Measurements from ENCODE around the gene PCDHGB3.
"Not testable (repeated sequence)": the region's sequence is repeated elsewhere in the genome, so short reads cannot be mapped to it uniquely, and the experiment has no call there.

The PCDHGB3 gene
- long read RNA-seq, donor 1, result 0 reads
- long read RNA-seq, donor 2, partial matches to known transcripts, result 0 of 2 reads
- long read RNA-seq, donor 2, other reads (novel, unspliced or antisense), result 0 of 2 reads
- long read RNA-seq, donor 3, full-length matches to known transcripts, result 1 of 1 reads
- long read RNA-seq, donor 3, partial matches to known transcripts, result 0 of 1 reads
- long read RNA-seq, donor 3, other reads (novel, unspliced or antisense), result 0 of 1 reads
- long read RNA-seq, donor 4, result 0 reads
- long read RNA-seq, donor 5, partial matches to known transcripts, result 0 of 1 reads
- long read RNA-seq, donor 5, other reads (novel, unspliced or antisense), result 0 of 1 reads
- long read RNA-seq, donor 6, full-length matches to known transcripts, result 2 of 2 reads
- long read RNA-seq, donor 6, partial matches to known transcripts, result 0 of 2 reads
- long read RNA-seq, donor 6, other reads (novel, unspliced or antisense), result 0 of 2 reads
- long read RNA-seq, donor 7, full-length matches to known transcripts, result 4 of 4 reads
- long read RNA-seq, donor 7, partial matches to known transcripts, result 0 of 4 reads
- long read RNA-seq, donor 7, other reads (novel, unspliced or antisense), result 0 of 4 reads
- long read RNA-seq, donor 8, partial matches to known transcripts, result 0 of 3 reads
- long read RNA-seq, donor 8, other reads (novel, unspliced or antisense), result 0 of 3 reads

DNA sequence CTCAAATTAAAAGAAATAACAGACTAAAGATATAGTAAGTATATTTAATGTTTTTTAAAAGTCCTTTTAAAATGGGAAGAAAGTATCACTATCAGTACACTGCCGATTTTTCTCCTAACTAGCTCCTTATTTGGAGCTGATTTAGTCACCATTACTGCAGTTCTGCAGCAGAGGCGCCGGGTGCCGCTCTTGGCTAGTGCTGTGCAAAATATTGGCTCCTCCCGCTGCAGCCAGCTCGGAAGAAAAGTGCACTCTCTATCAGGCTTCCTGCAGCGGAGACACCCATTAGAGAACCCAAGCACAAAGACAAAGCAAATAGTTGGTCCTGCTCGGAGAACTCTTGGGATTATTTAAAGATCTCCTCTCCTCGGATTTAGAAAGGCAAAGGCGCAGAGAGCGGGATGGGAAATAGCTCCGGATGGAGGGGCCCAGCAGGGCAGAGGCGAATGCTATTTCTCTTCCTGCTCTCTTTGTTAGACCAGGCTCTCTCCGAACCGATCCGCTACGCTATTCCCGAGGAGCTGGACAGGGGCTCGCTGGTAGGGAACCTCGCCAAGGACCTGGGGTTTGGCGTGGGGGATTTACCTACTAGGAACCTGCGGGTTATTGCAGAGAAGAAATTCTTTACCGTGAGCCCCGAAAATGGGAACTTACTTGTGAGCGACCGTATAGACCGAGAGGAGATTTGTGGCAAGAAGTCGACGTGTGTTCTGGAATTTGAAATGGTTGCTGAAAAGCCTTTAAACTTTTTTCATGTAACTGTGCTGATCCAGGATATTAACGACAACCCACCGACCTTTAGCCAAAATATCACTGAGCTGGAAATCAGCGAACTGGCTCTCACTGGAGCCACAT, at the start of gene PCDHGB3:
Gene PCDHGB3 (plus strand): TSS at position 249 of the 855 bp plus-strand sequence. CDS start 153 bp downstream, at position 402.
- no peak for DNase-seq

- DNase-seq, result no peak
These were observed 47.8 kb upstream of the PCDHGB3 start for GRCh38 chr5:141322261-141322660.

GRCh38 chr5:141326088-141326854, 43.8 kb upstream of the PCDHGB3 start:
- DNase-seq, result peak; percentile 50

- DNase-seq, result no peak
These were observed 41.8 kb upstream of the PCDHGB3 start for GRCh38 chr5:141328231-141328630.

DNA sequence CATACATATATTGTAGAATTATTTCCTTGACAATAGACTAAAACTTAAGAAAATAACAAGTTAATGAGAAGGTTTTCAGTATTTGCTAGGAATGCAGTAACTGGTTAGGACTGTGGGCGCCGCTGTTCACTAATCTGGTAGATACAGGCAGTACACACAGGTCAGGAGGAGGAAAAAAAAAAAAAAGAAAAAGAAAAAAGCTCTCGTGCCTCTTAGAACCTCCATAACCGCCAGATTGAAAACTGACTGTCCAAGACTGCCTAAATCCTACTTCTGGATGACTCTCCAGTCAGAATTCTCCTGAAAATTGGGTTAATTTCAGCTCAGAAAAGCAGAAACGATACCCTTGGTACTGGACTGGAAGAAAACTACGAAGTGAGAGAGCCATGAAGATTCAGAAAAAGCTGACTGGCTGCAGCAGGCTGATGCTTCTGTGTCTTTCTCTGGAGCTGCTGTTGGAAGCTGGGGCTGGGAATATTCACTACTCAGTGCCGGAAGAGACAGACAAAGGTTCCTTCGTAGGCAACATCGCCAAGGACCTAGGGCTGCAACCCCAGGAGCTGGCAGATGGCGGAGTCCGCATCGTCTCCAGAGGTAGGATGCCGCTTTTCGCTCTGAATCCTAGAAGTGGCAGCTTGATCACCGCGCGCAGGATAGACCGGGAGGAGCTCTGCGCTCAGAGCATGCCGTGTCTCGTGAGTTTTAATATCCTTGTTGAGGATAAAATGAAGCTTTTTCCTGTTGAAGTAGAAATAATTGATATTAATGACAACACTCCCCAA, 39.6 kb upstream of the PCDHGB3 start, which contains the start of gene PCDHGA1:
Gene PCDHGA1 (plus strand): TSS at position 216 of the 782 bp plus-strand sequence.
- peak; percentile 4 for DNase-seq

GRCh38 chr5:141332571-141332970, 37.5 kb upstream of the PCDHGB3 start:
- not testable (repeated sequence) for DNase-seq

DNA sequence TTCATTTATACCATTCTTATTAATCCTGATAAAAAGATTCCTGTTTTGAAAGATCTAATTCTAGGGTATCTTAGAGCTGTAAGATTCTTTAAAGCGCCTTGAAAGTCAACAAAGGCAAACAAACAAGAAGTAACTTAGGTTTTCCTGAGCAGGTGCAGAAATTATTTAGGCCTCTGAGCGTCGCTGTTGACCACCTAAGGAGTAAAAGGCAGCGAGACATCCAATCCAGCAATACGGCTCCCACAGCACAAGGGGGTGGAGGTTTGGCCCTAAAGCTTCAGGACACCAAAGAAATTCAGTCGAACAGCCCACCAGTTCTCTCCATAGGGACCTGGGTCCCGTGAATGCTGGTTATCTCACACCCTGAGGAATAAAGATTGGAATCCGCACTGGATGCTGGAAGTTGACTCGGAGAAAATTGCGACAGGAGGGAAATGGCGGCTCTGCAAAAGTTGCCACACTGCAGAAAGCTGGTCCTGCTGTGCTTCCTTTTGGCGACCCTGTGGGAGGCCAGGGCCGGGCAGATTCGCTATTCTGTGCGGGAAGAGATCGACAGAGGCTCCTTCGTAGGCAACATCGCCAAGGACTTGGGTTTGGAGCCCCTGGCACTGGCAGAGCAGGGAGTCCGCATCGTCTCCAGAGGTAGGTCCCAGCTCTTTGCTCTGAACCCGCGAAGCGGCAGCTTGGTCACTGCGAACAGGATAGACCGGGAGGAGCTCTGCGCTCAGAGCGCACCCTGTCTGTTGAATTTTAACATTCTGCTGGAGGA, 31.3 kb upstream of the PCDHGB3 start, which contains the start of gene PCDHGA2:
Gene PCDHGA2 (plus strand): TSS at position 223 of the 769 bp plus-strand sequence.
- peak; percentile 47 for DNase-seq

DNA sequence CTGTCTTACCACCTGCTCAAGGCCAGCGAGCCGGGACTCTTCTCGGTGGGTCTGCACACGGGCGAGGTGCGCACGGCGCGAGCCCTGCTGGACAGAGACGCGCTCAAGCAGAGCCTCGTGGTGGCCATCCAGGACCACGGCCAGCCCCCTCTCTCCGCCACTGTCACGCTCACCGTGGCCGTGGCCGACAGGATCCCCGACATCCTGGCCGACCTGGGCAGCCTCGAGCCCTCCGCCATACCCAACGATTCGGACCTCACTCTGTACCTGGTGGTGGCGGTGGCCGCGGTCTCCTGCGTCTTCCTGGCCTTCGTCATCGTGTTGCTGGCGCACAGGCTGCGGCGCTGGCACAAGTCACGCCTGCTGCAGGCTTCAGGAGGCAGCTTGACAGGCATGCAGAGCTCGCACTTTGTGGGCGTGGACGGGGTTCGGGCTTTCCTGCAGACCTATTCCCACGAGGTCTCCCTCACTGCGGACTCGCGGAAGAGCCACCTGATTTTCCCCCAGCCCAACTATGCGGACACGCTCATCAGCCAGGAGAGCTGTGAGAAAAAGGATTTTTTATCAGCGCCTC, 29.2 kb upstream of the PCDHGB3 start:
- DNase-seq, result not testable (repeated sequence)

DNA sequence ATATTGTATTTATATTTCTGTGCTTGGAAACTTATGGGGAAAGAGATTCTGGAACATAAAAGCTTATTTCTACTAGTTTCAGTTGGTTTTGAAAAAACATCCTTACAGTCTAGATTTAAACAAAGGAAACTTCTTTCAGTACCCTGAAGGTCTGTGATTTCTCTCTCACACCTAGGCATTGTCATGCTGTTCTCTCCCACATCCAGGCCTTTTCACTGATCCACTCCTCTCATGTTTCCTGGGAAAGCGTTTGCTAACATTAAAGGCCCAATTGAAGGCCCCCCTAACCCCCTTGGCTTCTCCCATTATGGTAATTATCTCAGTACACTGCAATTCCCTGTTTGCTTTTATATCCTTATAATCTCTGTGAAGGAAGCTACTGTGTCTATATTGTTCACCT, 27.3 kb upstream of the PCDHGB3 start:
- DNase-seq, result no peak

DNA sequence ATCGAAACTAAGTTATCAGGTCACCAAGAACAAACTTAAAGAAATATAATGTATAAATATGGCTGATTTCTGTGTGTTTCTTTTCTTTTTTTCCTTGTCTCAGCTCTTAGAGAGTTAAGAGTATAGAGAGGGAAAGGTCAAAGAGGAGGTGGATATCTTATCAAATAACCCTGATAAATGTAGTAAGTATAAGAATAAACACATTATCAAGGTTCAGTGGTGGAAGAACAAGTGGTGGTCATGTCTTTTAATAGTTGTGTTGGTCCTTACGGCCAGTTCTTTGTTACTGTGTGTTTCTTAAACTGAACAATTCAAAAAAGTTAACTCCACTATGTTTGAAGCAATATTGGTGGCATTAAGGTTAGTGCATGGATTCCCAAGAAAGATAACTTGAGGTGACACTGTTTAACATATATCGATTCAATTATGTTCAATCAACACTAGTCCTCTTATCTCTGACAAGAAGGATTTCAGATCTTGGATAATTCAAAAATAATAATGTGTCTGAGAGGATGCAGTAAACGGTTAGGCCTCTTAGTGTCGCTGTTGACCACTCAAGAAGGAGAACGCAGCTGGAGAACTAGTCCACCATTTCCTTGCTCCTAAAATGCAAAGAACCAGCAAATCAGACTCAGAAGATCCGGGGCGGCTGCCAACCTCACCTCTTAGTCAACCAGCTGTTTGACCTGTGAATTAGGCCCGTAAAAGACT, 26.6 kb upstream of the PCDHGB3 start, which contains the start of gene PCDHGA3:
Gene PCDHGA3 (plus strand): TSS at position 588 of the 711 bp plus-strand sequence. CDS start 205 bp downstream, outside the sequence.
- no peak for DNase-seq

DNA sequence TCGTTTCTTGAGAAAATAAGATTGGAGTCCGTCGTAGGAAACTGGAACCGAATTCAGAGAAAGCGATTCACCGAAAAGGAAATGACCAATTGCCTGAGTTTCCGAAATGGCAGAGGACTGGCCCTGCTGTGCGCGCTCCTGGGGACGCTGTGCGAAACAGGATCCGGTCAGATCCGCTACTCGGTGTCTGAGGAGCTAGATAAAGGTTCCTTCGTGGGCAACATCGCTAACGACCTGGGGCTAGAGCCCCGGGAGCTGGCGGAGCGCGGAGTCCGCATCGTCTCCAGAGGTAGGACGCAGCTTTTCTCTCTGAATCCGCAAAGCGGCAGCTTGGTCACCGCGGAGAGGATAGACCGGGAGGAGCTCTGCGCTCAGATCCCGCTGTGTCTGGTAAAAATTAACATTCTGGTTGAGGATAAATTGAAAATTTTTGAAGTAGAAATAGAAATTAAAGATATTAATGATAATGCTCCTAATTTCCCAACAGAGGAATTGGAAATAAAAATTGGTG, 26.0 kb upstream of the PCDHGB3 start:
- DNase-seq, result peak; percentile 23

- DNase-seq, result no peak
These were observed 24.7 kb upstream of the PCDHGB3 start for GRCh38 chr5:141345327-141345726.

GRCh38 chr5:141346017-141346416, 24.0 kb upstream of the PCDHGB3 start:
- DNase-seq, result not testable (repeated sequence)

- no peak for DNase-seq
These were observed 20.0 kb upstream of the PCDHGB3 start, which contains the start of gene PCDHGB1 for GRCh38 chr5:141349917-141350619. Gene PCDHGB1, plus strand, starts transcription at chr5:141350099. Its CDS starts 162 bp downstream, at chr5:141350261.

DNA sequence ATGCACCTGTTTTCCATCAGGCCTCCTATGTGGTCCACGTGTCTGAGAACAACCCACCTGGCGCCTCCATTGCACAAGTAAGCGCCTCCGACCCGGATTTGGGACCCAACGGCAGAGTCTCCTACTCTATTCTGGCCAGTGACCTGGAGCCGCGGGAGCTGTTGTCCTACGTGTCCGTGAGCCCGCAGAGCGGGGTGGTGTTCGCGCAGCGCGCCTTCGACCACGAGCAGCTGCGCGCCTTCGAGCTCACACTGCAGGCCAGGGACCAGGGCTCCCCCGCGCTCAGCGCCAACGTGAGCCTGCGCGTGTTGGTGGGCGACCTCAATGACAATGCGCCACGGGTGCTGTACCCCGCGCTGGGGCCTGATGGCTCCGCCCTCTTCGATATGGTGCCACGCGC, 18.5 kb upstream of the PCDHGB3 start:
- DNase-seq, result no peak

GRCh38 chr5:141354900-141355469, 15.1 kb upstream of the PCDHGB3 start, which contains the start of gene PCDHGA4:
Gene PCDHGA4, plus strand, starts transcription at chr5:141355021. Its CDS starts 87 bp downstream, at chr5:141355108.
- DNase-seq, result no peak

- DNase-seq, result no peak
These were observed 14.4 kb upstream of the PCDHGB3 start for GRCh38 chr5:141355641-141356040.
